Measurements from ENCODE around the gene RFT1. TPM values are rescaled to one million over a fixed set of nuclear protein-coding genes. Genes with fewer than 3 reads are reported as not detected.

The RFT1 gene
- total RNA-seq, 1 donor from 2014 or later, result 17.2 TPM

- Histone ChIP-seq H3K27me3 (no peaks in the 10 kb centered on the region), H3K36me3 (no peaks in the 10 kb centered on the region), H3K4me3 (no peak overlapping the region), H3K9me3 (ENCODE audit: low read depth) (no peaks in the 10 kb centered on the region), H3K79me2 (ENCODE audit: low read depth) (no peaks in the 10 kb centered on the region), H3F3A (ENCODE audit: low read depth) (peaks cover 2% of the 10 kb centered on the region), H2AFZ (replicated peaks) (no peak overlapping the region), H3K4me1 (peaks cover 36% of the 10 kb centered on the region), H4K20me1 (ENCODE audit: low read depth) (peaks cover 16% of the 10 kb centered on the region), H3K4me2 (peak overlapping the region; percentile 48), H3K9ac (no peak overlapping the region), H3K27ac (no peak overlapping the region)
- DNase-seq (ENCODE audit: low spot score), result peak; percentile 46
- TF ChIP-seq CTCF (IDR thresholded peaks at IDR 0.05), result no peak
- no peak for TF ChIP-seq EZH2 (IDR thresholded peaks at IDR 0.05)
- no peaks in the 10 kb centered on the region for H3K9me3 Mint-ChIP-seq
- no peak overlapping the region for H3K27ac Mint-ChIP-seq
- no peaks in the 10 kb centered on the region for H3K36me3 Mint-ChIP-seq
- H3K27me3 Mint-ChIP-seq (ENCODE audit: insufficient read depth, low read depth), result peaks cover 25% of the 10 kb centered on the region
- H3K4me1 Mint-ChIP-seq, result peaks cover 51% of the 10 kb centered on the region
- H3K4me3 Mint-ChIP-seq, result peak overlapping the region; percentile 35
Observed at GRCh38 chr3:53167418-53168174, 37.4 kb upstream of the RFT1 start.

GRCh38 chr3:53166781-53167291, 36.6 kb upstream of the RFT1 start:
- DNase-seq (ENCODE audit: low spot score), result no peak
- no peaks in the 10 kb centered on the region for H3K9me3 ChIP-seq (ENCODE audit: low read depth)
- no peak overlapping the region for H3K4me3 ChIP-seq
- no peak overlapping the region for H3K9ac ChIP-seq
- TF ChIP-seq EZH2 (IDR thresholded peaks at IDR 0.05) (no peak), EZH2phosphoT487 (IDR thresholded peaks at IDR 0.05) (no peak), CTCF (IDR thresholded peaks at IDR 0.05) (no peak)
- H2AFZ ChIP-seq (replicated peaks), result no peak overlapping the region
- H3K27ac ChIP-seq, result no peak overlapping the region
- peaks cover 40% of the 10 kb centered on the region for H3K4me1 ChIP-seq
- H3F3A ChIP-seq (ENCODE audit: low read depth), result peaks cover 9% of the 10 kb centered on the region
- no peaks in the 10 kb centered on the region for H3K36me3 ChIP-seq
- Mint-ChIP-seq H3K27ac (no peak overlapping the region), H3K9me3 (no peaks in the 10 kb centered on the region), H3K27me3 (ENCODE audit: insufficient read depth, low read depth) (peaks cover 26% of the 10 kb centered on the region), H3K36me3 (no peaks in the 10 kb centered on the region), H3K4me3 (no peak overlapping the region), H3K4me1 (peaks cover 54% of the 10 kb centered on the region)
- no peaks in the 10 kb centered on the region for H3K79me2 ChIP-seq (ENCODE audit: low read depth)
- H3K4me2 ChIP-seq, result no peak overlapping the region
- peaks cover 5% of the 10 kb centered on the region for H3K27me3 ChIP-seq
- H4K20me1 ChIP-seq (ENCODE audit: low read depth), result peaks cover 16% of the 10 kb centered on the region

- Histone ChIP-seq H3F3A (ENCODE audit: low read depth) (peaks cover 9% of the 10 kb centered on the region), H3K79me2 (ENCODE audit: low read depth) (no peaks in the 10 kb centered on the region), H3K36me3 (no peaks in the 10 kb centered on the region), H3K4me2 (no peak overlapping the region), H3K4me1 (peaks cover 36% of the 10 kb centered on the region), H3K27ac (no peak overlapping the region), H2AFZ (replicated peaks) (no peak overlapping the region), H4K20me1 (ENCODE audit: low read depth) (peaks cover 14% of the 10 kb centered on the region), H3K4me3 (no peak overlapping the region), H3K9me3 (ENCODE audit: low read depth) (no peaks in the 10 kb centered on the region), H3K27me3 (peaks cover 9% of the 10 kb centered on the region), H3K9ac (no peak overlapping the region)
- H3K27ac Mint-ChIP-seq, result no peak overlapping the region
- peaks cover 49% of the 10 kb centered on the region for H3K4me1 Mint-ChIP-seq
- TF ChIP-seq EZH2 (IDR thresholded peaks at IDR 0.05), result no peak
- no peak for TF ChIP-seq EZH2phosphoT487 (IDR thresholded peaks at IDR 0.05)
- no peak for TF ChIP-seq CTCF (IDR thresholded peaks at IDR 0.05)
- H3K4me3 Mint-ChIP-seq, result no peak overlapping the region
- peaks cover 22% of the 10 kb centered on the region for H3K27me3 Mint-ChIP-seq (ENCODE audit: insufficient read depth, low read depth)
- H3K36me3 Mint-ChIP-seq, result no peaks in the 10 kb centered on the region
- no peak for DNase-seq (ENCODE audit: low spot score)
- H3K9me3 Mint-ChIP-seq, result no peaks in the 10 kb centered on the region
Observed at GRCh38 chr3:53166206-53166605, 36.0 kb upstream of the RFT1 start.

Data from neural progenitor cell (in vitro differentiated cells).